SH-SY5Y (cell line): ENCODE results near the gene GAB1.

Source experiments
- GATA2 ChIP-seq: IDR thresholded peaks from 2 replicates; pipeline ENCODE4 v1.6.1; 2011; ENCODE audit warnings: mild to moderate bottlenecking, low read depth, low read length
- GATA3 ChIP-seq: IDR thresholded peaks from 2 replicates; pipeline ENCODE4 v1.6.1; 2011; ENCODE audit warnings: low read depth, mild to moderate bottlenecking, low read length, moderate library complexity

DNA sequence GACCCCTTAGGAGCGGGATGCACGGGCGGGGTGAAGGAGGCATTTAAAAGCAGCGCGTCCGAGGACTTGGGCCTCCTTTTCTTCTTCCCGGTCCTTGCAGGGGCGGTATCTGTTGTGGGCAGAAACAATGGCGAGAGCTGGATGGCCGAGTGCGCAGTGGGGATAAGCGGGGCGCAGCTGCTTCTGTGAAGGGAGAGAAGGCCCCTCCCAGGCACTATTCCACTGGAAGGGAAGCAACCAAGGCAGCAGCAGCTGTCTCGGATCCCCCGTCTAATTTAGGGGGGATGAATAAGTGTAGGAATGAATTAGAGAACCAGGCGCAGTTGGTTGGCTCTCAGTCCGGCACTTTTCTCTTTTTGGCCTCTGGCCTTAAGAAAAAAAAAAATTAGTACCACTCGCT is 177.8 kb downstream of the GAB1 start:
- TF ChIP-seq GATA2 (no peak), GATA3 (no peak)
